ENCODE results near the gene RBBP5. TPM values are rescaled to one million over a fixed set of nuclear protein-coding genes. Genes with fewer than 3 reads are reported as not detected.

The RBBP5 gene
- total RNA-seq, 1 experiment from 2014 or later: 23.8 TPM

DNA sequence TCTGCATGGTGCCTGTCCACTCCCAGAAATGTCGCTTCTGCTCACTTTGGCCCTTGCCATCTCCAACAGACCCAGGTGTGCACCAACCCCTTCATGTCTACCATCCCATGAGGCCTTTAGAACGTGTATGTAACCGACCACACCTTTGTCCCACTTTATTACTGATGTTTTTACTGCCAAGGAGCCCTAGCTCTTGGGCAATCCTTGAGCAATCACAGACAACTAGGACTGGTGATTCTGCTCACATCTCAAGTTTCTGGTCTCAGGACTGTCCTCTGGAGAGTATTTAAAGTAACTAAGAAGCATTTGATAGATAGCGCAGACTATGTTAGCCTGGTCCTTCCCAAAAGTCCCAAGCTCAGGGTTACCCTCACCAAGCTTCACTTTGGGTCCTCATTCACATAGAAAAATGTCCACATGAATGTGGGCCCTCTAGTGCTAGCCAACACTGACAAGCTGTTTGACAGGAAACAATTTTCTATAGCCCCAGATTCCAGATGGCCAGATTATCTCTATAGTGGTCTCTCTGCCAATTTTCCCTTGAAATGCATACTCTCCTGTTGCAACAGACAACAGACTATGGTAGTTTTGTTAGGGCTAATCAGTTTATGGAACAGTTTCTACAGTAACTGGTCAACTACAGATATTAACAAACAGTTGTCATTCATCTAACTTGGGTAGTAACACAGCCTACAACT is 30.6 kb downstream of the RBBP5 start:
- ATAC-seq (no peak), DNase-seq (ENCODE audit: low spot score) (no peak)
- peaks cover 50% of the 10 kb centered on the region for H3K36me3 Mint-ChIP-seq
- no peaks in the 10 kb centered on the region for H3K4me1 Mint-ChIP-seq
- POLR2A ChIA-PET: no interaction called here
- H3K4me3 Mint-ChIP-seq: no peak overlapping the region
- TF ChIP-seq MXD4 (CRISPR knock-in tag; IDR thresholded peaks at IDR 0.05; ENCODE audit: borderline replicate concordance): no peak
- no peak for TF ChIP-seq ZNF121 (CRISPR knock-in tag; IDR thresholded peaks at IDR 0.05)
- TF ChIP-seq ATF1 (CRISPR knock-in tag; IDR thresholded peaks at IDR 0.05): no peak
- H3K27ac Mint-ChIP-seq: no peak overlapping the region
- H3K27me3 Mint-ChIP-seq (ENCODE audit: low read depth): no peaks in the 10 kb centered on the region
- no peaks in the 10 kb centered on the region for H3K9me3 Mint-ChIP-seq
- CTCF ChIA-PET: interaction anchor here (1.1 to 1.5 kb wide), 2 partner anchors 165 to 182 kb away, joined by 3 to 6 read pairs; no protein-coding TSS in a partner anchor

DNA sequence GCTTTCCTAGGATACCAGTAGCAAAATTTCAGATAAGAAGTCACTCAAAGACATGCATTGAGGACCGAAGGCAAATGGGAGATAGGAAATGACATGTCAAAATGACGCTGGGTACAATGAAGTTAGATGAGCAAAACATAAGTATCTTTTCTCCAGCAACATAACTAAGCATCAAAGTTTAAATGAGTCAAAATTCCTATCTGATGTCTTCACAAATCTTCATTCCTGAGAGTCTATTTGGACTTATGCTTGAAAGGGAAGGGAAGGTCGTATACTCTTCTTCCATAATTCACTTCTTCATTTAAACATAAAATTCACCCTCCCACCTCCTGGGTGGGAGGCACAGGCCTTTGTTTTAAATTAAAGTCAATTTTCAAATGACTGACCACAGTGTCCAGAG is 33.4 kb downstream of the RBBP5 start:
- no peak overlapping the region for H3K4me3 Mint-ChIP-seq
- POLR2A ChIA-PET: no interaction called here
- H3K4me1 Mint-ChIP-seq: no peaks in the 10 kb centered on the region
- H3K36me3 Mint-ChIP-seq: peaks cover 45% of the 10 kb centered on the region
- TF ChIP-seq, protein P1, sequence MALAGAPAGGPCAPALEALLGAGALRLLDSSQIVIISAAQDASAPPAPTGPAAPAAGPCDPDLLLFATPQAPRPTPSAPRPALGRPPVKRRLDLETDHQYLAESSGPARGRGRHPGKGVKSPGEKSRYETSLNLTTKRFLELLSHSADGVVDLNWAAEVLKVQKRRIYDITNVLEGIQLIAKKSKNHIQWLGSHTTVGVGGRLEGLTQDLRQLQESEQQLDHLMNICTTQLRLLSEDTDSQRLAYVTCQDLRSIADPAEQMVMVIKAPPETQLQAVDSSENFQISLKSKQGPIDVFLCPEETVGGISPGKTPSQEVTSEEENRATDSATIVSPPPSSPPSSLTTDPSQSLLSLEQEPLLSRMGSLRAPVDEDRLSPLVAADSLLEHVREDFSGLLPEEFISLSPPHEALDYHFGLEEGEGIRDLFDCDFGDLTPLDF (CRISPR knock-in tag; IDR thresholded peaks at IDR 0.05): no peak
- no peak for TF ChIP-seq OVOL2 (CRISPR knock-in tag; IDR thresholded peaks at IDR 0.05; ENCODE audit: borderline replicate concordance)
- no peak for TF ChIP-seq NR2C2 (CRISPR knock-in tag; IDR thresholded peaks at IDR 0.05)
- TF ChIP-seq, protein P2, sequence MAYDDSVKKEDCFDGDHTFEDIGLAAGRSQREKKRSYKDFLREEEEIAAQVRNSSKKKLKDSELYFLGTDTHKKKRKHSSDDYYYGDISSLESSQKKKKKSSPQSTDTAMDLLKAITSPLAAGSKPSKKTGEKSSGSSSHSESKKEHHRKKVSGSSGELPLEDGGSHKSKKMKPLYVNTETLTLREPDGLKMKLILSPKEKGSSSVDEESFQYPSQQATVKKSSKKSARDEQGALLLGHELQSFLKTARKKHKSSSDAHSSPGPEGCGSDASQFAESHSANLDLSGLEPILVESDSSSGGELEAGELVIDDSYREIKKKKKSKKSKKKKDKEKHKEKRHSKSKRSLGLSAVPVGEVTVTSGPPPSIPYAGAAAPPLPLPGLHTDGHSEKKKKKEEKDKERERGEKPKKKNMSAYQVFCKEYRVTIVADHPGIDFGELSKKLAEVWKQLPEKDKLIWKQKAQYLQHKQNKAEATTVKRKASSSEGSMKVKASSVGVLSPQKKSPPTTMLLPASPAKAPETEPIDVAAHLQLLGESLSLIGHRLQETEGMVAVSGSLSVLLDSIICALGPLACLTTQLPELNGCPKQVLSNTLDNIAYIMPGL (CRISPR knock-in tag; IDR thresholded peaks at IDR 0.05): no peak
- TF ChIP-seq ZNF416 (CRISPR knock-in tag; IDR thresholded peaks at IDR 0.05): no peak
- no peak for TF ChIP-seq IRF2 (CRISPR knock-in tag; IDR thresholded peaks at IDR 0.05; ENCODE audit: borderline replicate concordance, low read depth)
- TF ChIP-seq, protein P3, sequence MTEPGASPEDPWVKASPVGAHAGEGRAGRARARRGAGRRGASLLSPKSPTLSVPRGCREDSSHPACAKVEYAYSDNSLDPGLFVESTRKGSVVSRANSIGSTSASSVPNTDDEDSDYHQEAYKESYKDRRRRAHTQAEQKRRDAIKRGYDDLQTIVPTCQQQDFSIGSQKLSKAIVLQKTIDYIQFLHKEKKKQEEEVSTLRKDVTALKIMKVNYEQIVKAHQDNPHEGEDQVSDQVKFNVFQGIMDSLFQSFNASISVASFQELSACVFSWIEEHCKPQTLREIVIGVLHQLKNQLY (CRISPR knock-in tag; IDR thresholded peaks at IDR 0.05): no peak
- TF ChIP-seq, protein P4, sequence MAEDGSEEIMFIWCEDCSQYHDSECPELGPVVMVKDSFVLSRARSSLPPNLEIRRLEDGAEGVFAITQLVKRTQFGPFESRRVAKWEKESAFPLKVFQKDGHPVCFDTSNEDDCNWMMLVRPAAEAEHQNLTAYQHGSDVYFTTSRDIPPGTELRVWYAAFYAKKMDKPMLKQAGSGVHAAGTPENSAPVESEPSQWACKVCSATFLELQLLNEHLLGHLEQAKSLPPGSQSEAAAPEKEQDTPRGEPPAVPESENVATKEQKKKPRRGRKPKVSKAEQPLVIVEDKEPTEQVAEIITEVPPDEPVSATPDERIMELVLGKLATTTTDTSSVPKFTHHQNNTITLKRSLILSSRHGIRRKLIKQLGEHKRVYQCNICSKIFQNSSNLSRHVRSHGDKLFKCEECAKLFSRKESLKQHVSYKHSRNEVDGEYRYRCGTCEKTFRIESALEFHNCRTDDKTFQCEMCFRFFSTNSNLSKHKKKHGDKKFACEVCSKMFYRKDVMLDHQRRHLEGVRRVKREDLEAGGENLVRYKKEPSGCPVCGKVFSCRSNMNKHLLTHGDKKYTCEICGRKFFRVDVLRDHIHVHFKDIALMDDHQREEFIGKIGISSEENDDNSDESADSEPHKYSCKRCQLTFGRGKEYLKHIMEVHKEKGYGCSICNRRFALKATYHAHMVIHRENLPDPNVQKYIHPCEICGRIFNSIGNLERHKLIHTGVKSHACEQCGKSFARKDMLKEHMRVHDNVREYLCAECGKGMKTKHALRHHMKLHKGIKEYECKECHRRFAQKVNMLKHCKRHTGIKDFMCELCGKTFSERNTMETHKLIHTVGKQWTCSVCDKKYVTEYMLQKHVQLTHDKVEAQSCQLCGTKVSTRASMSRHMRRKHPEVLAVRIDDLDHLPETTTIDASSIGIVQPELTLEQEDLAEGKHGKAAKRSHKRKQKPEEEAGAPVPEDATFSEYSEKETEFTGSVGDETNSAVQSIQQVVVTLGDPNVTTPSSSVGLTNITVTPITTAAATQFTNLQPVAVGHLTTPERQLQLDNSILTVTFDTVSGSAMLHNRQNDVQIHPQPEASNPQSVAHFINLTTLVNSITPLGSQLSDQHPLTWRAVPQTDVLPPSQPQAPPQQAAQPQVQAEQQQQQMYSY (CRISPR knock-in tag; IDR thresholded peaks at IDR 0.05): no peak
- TF ChIP-seq, protein P5, sequence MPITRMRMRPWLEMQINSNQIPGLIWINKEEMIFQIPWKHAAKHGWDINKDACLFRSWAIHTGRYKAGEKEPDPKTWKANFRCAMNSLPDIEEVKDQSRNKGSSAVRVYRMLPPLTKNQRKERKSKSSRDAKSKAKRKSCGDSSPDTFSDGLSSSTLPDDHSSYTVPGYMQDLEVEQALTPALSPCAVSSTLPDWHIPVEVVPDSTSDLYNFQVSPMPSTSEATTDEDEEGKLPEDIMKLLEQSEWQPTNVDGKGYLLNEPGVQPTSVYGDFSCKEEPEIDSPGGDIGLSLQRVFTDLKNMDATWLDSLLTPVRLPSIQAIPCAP (CRISPR knock-in tag; IDR thresholded peaks at IDR 0.05): no peak
- no peak for TF ChIP-seq ETV6 (CRISPR knock-in tag; IDR thresholded peaks at IDR 0.05)
- TF ChIP-seq SMAD4 (CRISPR knock-in tag; IDR thresholded peaks at IDR 0.05): no peak
- no peak for TF ChIP-seq RELA (CRISPR knock-in tag; IDR thresholded peaks at IDR 0.05; ENCODE audit: borderline replicate concordance)
- no peak for TF ChIP-seq HMGA2 (CRISPR knock-in tag; IDR thresholded peaks at IDR 0.05)
- no peak for TF ChIP-seq ZNF317 (CRISPR knock-in tag; IDR thresholded peaks at IDR 0.05; ENCODE audit: borderline replicate concordance, low read depth)
- TF ChIP-seq SP1 (CRISPR knock-in tag; conservative IDR thresholded peaks at IDR 0.05): no peak
- no peak for TF ChIP-seq JUN (CRISPR knock-in tag; IDR thresholded peaks at IDR 0.05)
- TF ChIP-seq, protein P6, sequence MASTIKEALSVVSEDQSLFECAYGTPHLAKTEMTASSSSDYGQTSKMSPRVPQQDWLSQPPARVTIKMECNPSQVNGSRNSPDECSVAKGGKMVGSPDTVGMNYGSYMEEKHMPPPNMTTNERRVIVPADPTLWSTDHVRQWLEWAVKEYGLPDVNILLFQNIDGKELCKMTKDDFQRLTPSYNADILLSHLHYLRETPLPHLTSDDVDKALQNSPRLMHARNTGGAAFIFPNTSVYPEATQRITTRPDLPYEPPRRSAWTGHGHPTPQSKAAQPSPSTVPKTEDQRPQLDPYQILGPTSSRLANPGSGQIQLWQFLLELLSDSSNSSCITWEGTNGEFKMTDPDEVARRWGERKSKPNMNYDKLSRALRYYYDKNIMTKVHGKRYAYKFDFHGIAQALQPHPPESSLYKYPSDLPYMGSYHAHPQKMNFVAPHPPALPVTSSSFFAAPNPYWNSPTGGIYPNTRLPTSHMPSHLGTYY (CRISPR knock-in tag; IDR thresholded peaks at IDR 0.05): no peak
- no peaks in the 10 kb centered on the region for H3K9me3 Mint-ChIP-seq
- DNase-seq (ENCODE audit: low spot score): no peak
- H3K27me3 Mint-ChIP-seq (ENCODE audit: low read depth): no peaks in the 10 kb centered on the region
- ATAC-seq: no peak
- CTCF ChIA-PET: interaction anchor here (0.9 kb wide), 1 partner anchor 27 kb away, joined by 3 read pairs; no protein-coding TSS in a partner anchor
- H3K27ac Mint-ChIP-seq: no peak overlapping the region
